NCI-H1048 (cell line): ENCODE results near the gene ZNF628.

Experiments used
- DNase-seq: peaks from one replicate; lab custom pipeline; 2025; lab: John Stamatoyannopoulos, UW

Gene ZNF628

DNA sequence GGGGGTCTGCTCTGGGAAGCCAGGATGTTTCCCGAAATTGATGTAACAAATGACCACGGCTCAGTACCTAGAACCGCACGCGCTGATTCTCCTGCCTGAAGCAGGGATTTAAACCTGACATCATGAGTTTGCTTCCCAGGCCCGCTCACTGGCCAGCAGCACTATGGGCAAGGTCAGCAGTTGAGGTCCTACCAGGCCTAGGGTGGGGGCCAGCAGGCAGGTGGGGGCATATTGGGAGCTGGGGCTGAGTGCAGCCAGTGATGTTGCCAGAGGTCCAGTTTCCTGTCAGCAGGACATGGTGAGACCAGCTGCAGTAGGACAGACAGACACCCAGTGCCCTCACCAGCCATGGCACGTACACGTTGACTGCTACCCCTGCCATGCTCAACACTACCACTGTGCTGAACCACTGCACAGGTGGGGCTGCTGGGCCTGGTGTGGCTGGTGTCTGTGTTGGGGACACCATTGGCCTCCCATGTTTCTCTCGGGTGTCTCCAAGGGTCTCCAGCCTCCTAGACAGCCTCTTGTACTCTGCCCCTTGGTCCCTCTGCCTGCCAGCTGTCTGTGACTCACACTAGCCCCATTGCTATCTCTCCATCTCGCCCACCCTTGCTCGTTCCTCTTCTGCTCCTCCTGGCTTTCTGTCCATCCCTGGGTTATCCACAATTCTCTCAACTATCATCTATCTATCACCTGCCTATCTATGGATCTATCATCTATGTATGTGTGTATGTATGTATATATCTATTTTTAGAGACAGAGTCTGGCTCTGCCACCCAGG, 10.8 kb upstream of the ZNF628 start:
- DNase-seq = no peak

DNA sequence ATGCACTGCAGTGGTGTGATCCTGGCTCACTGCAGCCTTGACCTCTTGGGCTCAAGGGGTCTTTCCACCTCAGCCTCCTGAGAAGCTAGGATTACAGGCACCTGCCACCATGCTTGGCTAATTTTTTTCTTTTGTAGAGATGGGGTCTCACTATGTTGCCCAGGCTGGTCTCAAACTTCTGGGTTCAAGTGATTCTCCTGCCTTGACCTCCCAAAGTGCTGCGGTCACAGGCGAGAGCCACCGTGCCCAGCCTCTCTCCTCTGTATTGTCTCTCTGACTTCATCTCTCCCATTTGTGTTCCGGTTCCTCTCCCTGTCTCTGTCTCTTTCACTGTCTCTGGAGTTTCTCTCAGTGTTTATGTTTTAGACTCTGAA, 10.2 kb upstream of the ZNF628 start:
- no peak for DNase-seq

DNA sequence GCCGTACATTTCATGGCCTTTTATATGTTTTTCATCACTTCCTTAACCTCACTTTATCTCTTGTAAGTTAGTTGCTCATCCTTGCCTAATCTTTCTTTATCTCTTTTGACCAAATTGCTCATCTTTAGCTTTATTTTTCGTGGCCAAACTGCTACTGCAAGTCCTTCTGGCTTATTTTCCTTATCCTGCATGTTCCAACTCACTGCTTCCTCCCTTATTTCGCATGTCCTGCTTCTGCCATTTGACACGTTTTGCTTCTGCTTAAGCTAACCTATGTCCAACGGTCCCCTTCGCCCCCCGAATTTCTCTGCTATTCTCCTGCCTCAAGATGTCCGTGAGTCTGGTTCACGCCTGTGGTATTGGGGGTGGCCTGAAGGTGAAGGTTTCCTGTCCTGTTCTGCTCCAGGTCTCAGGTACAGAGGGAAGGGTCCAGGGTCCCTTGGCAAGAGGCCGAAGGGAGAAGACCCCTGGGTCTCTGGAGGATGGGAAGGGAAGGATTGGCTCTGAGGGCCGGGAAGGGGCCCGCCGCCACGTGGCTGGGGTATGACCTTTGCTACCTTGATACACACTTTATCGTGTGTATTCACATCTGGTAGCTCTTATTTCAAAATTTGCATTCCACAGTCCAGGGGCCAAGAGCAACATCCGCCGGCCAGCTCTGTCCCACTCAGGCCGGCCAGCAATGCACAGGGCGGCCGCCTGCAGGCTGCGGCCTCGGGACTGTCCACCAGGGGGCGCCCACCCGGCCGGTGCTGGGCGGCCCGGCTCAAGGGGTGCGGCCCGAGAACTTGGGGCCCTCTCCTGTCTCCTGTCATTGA, 9.0 kb upstream of the ZNF628 start:
- no peak for DNase-seq

DNA sequence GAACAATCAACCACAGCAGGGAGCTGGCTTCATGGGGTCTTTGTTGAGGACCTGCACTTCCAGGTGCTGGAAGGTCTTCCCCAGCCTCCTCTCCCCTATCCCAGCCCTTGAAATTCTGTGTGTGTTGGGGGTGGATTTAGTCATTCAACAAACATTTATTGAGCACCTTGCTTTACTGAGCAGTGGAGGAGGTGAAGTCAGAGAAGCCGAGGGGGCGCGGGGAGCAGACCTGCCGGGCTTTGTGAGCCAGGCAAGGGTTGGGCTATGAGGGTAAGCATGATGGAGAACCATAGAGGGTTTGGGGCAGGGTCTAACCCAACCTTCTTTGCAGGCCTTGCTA, 8.4 kb upstream of the ZNF628 start:
- DNase-seq = no peak

DNA sequence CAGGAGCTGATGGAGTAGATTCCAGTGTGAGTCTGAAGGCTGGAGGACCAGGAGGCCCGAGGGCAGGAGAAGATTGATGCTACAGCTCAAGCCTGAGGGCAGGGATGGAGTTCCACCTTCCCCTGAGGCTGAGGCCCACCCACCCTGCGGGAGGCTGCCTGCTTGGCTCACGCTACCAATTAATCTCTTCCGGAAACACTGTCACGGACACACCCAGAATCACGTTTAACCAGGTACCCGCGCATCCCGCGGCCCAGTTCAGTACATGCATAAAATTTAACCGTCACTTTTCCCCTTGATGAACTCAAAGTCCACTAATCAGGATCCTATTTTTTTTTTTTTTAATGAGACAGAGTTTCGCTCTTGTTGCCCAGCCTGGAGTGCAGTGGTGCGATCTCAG, 5.2 kb upstream of the ZNF628 start:
- DNase-seq = no peak

DNA sequence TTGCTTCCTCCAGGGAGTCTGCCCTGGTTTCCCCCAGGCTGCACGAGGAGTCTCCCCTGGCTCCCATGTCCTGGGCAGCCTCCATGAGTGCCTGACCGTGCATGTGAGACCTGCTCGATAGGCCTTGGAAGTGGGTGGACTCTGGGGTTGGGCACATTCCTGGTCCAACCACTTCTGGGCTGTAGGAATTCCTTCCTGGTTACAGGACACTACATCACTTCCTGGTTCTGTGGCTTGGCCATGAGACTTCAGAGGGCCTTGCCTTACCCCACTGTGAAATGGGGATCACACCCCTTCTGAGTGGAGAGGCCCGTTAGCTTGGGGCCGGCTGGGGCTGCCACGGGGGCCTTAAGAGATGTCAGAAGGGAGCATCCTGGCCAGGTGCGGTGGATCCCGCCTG, 4.0 kb upstream of the ZNF628 start:
- no peak for DNase-seq

DNA sequence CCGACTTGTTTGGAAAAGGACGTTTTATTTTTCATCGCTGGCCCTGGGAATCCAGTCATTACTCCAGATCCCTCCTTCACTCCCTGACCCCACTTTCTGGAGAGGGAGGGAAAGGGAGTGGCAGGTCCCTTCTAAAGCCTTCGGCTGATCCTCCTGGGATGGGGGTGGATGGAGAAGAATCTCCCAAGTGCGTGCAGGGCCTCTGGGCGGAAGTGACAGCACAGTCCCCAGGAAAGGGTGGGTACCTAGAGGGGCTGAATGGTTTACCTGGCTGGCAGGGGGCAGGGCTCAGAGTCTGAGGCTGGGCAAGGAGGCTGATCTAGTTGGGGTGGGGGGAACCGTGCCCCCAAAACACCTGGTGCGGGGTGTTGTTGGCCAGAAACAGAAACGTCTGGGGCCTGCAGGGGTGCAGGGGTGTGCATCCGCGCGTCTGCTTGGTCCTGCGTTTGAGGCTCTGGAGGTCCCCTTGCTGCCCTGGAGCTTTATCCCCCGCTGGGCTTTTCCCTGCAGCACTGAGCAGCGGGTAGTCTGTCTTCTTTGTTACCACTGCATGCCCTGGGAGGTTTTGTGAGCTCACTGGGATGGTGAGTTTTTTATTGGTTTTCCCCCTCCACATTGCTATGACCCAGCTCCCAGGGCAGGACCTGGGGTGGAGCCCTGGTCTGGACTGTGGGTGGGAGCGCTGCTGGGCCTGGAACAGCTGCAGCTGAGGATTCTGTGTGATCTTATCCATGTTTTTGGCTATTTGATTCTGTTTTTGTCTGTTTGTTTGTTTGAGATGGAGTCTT, 3.0 kb upstream of the ZNF628 start:
- DNase-seq = no peak

DNA sequence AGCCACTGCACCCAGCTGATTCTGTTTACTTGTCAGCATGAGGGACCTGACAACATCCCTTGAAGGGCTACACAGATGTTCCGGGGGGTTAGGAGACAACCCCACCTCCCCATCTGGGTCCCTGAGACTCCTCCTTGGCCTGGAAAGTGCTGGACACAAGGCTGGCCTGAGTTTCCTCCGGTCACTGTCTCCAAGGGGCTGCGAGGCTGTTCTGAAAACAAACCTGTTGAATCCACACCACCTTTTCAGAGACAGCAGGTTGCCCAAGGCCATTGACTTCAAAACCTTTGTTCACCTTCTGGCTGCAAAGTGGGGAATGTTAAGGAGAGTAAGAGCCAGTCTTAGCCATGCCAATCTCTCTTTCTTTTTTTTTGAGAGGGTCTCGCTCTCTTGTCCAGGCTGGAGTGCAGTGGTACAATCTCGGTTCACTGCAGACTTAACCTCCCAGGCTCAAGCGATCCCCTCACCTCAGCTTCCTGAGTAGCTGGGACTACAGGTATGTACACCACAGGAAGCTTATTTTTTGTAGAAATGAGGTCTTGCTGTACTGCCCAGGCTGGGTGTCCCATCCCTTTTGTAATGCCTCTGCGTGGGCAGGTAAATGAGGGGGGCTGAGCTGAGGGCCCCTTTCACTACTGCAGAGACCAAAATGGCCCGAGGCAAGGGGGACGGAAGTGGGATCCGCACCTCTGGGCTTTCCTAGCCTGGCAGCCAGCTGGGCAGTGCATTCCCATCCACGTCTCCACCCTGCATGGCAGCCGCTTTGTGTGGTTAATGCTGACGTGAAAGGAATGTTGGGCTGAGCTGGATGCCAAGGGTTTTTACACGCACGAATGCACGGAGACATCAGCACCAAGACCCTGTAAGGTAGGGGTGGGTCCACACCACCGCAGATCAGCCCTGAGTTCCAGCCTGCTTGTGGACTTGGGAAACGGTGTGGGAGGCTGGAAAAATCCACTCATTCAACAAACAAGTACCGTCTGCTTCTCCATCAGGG, 1.9 kb upstream of the ZNF628 start:
- DNase-seq = no peak

DNA sequence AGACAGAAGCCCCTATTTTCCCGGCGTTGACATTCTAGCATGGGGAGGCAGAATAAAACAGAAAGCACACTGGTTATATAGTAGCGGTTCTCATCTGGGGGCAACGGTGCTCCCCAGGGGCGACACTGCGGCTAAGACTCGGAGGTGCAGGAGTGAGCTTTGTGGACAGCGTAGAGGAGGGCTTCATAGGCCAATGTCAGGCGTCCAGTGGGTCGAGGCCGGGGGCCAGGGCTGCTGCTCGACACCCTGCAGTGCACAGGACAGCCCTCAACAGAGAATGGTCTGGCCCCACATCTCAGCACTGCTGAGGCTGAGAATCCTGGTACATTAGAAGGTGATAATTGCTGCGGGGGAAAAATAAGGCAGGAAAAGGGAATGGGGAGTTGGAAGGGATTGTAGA, 1.5 kb downstream of the ZNF628 start:
- DNase-seq = no peak

DNA sequence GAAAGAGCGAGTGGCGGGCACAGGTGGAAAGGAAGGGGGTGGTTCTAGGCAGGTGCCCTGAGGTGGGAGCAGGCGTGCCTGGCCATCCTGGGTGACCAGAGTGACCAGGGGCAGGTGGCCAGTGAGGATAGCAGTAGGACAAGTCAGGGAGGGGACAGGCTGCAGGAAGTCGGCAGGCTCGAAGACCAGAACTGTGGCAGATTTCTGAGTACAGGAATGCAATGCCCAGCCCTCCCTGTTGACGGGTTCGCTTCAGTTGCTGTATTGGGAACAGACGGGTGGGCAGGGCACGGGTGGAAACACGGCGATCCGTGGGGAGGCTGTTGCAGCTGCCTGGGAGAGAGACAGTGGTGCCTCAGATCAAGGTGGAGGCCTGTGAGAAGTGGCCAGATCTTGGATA, 1.9 kb downstream of the ZNF628 start:
- DNase-seq = no peak

DNA sequence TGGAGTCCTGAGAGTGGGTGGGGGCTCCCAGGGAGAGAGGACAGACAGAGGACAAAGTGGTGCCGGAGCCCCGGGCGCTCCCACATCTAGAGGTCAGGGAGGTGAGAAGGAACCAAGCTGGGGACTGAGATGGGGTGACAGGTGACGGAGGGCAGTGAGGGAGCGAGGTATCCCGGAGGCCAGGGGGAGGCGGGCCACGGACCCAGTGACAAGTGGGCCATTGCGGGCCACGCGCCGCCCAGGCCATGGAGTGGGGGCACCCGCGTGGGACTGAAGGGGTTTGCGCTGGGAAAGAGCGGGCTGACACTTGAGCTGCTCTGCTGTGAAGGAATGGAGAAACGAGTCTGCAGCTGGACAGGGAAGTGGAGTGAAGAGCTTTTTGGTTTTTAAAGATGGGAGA, 2.6 kb downstream of the ZNF628 start:
- no peak for DNase-seq

DNA sequence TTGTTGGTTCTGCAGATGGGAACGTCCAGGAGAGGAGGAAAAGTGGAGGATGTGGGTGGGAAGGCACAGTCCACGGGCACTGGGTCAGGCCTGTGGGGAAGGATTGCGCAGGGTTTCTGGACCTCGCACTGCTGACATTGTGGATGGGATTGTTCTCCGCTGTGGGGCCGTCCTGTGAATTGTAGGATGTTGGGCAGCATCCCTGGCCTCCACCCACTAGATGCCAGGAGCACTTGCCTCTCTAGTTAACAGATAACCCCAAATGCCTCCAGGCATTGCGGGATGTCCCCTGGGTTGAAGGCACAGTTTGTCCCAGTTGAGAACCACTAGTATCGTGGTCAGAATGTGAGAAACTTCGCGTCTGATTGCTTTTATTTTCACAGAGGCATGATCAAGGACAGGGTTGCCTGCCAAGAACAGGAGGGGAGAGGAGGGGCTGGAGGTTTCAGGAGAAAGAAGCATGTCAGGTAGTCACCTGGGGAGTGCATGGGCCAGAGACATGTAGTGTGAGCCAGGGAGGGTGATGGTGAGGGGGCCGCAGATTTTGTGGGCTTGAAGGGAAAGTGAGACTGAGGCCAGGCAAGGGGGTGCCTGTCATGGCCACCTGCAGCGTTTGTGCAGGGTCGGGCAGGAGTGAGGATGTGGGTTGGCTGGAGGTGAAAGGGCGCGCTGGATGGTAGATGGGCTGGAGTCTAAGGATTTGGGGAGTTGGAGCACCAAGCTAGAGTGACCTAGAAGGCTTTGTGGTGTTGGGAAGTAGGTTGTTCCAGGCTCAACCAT, 3.2 kb downstream of the ZNF628 start:
- no peak for DNase-seq

DNA sequence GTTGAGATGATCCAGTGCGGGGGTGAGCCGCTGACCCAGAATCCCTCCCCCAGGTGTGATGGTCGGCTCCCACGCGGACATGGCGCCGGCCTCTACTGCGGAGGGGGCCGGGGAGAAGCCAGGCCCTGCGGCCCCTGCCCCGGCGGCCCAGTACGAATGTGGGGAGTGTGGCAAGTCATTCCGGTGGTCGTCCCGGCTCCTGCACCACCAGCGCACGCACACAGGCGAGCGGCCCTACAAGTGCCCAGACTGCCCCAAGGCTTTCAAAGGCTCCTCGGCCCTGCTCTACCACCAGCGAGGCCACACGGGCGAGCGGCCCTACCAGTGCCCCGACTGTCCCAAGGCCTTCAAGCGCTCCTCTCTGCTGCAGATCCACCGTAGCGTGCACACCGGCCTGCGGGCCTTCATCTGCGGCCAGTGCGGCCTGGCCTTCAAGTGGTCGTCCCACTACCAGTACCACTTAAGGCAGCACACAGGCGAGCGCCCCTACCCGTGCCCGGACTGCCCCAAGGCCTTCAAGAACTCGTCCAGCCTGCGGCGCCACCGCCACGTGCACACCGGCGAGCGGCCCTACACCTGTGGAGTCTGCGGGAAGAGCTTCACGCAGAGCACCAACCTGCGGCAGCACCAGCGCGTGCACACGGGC, 4.9 kb downstream of the ZNF628 start:
- no peak for DNase-seq

DNA sequence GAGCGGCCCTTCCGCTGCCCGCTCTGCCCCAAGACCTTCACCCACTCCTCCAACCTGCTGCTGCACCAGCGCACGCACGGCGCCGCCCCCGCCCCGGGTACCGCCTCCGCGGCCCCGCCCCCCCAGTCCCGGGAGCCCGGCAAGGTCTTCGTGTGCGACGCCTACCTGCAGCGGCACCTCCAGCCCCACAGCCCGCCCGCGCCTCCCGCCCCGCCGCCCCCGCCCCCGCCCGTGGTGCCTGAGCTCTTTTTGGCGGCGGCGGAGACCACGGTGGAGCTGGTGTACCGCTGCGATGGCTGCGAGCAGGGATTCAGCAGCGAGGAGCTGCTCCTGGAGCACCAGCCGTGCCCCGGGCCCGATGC, 5.4 kb downstream of the ZNF628 start:
- no peak for DNase-seq

DNA sequence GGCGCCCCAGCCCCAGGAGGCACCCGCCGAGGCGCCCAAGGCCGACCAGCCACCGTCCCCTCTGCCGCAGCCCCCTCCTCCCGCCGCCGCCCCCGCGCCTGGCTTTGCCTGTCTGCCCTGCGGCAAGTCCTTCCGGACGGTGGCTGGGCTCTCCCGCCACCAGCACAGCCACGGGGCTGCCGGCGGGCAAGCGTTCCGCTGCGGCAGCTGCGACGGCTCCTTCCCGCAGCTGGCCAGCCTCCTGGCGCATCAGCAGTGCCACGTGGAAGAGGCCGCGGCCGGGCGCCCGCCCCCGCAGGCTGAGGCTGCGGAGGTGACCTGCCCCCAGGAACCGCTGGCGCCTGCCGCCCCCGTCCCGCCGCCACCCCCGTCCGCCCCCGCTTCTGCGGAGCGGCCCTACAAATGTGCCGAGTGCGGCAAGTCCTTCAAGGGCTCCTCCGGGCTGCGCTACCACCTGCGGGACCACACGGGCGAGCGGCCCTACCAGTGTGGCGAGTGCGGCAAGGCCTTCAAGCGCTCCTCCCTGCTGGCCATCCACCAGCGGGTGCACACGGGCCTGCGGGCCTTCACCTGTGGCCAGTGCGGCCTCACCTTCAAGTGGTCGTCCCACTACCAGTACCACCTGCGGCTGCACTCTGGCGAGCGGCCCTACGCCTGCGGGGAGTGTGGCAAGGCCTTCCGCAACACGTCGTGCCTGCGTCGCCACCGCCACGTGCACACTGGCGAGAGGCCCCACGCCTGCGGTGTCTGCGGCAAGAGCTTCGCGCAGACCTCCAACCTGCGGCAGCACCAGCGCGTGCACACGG, 5.9 kb downstream of the ZNF628 start:
- DNase-seq = no peak

DNA sequence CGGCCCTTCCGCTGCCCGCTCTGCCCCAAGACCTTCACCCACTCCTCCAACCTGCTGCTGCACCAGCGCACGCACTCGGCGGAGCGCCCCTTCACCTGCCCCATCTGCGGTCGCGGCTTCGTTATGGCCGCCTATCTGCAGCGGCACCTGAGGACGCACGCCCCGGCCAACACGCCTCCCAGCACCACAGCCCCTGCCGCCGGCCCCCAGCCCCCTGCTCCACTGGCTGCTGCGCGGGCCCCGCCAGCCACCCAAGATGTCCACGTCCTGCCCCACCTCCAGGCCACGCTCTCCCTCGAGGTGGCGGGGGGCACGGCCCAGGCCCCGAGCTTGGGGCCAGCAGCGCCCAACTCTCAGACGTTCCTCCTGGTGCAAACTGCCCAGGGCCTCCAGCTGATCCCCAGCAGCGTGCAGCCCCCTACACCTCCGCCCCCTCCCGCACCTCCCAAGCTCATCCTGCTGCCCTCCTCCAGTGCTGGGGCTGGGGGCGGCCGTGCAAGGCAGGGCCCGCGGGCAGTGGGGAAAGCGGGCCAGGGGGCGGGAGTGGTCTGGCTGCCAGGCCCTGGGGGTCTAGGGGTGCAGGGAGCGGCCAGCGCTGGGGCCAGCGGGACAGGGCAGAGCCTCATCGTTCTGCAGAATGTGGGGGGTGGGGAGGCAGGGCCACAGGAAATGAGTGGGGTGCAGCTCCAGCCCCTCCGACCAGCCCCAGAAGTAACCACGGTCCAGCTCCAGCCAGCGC, 6.7 kb downstream of the ZNF628 start:
- no peak for DNase-seq

DNA sequence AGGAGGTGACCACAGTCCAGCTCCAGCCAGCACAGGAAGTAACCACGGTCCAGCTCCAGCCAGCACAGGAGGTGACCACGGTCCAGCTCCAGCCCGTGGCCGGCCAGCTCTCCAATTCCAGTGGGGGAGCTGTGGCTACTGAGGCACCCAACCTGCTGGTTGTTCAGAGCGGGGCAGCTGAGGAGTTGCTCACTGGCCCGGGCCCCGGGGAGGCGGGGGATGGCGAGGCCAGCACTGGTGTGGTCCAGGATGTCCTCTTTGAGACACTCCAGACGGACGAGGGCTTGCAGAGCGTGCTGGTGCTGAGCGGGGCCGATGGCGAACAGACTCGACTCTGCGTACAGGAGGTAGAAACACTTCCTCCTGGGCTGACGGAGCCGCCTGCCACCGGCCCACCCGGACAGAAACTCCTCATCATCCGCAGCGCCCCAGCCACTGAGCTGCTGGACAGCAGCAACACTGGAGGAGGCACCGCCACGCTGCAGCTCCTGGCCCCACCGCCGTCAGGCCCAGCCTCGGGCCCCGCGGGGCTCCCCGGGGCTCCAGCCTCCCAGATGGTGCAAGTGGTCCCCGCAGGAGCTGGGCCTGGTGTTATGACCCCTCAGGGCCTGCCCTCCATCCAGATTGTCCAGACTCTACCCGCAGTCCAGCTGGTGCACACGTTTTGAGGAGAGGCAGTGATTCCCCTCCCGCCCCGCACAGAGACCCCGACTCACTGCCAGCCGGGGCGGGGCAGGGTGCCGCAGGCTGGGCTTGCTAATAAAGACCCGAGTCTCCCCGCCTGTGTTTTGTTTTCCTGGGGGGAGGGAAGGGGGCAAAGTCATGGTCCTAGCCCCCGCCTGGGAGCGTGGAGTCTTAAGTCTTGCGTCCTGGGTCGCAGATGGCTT, 7.5 kb downstream of the ZNF628 start:
- no peak for DNase-seq
